Measurements from ENCODE around the gene RPS3A. TPM values are rescaled to one million over a fixed set of nuclear protein-coding genes. Genes with fewer than 3 reads are reported as not detected.

The RPS3A gene
- total and polyA plus RNA-seq, 2 donors (not counting 3 experiments of a cell fraction or from before 2014, with no cell fraction given): 1,367 to 1,494 TPM

- ChIA-PET CTCF (interaction anchor here (1.5 to 2.2 kb wide), 2 partner anchors 13 to 500 kb away, joined by 3 to 8 read pairs; no protein-coding TSS in a partner anchor), POLR2A (no interaction called here)
- peaks cover 14% of the 10 kb centered on the region for H3K4me1 ChIP-seq (ENCODE audit: control insufficient read depth, extremely low read depth, insufficient read depth, low read length)
- TF ChIP-seq FOS (IDR thresholded peaks at IDR 0.05; ENCODE audit: borderline replicate concordance, insufficient read depth, low read length): no peak
- no peak for TF ChIP-seq JUN (IDR thresholded peaks at IDR 0.05; ENCODE audit: borderline replicate concordance, insufficient read depth, insufficient read length, low read depth)
- TF ChIP-seq POLR2AphosphoS5 (IDR thresholded peaks at IDR 0.05; ENCODE audit: insufficient read depth, low read depth, low read length): no peak
- no peak for TF ChIP-seq POLR2A (IDR thresholded peaks at IDR 0.05; ENCODE audit: low read depth, low read length)
- no peak for TF ChIP-seq GATA2 (IDR thresholded peaks at IDR 0.05; ENCODE audit: insufficient read depth, insufficient read length, low read depth, low read length)
- TF ChIP-seq, protein P1, sequence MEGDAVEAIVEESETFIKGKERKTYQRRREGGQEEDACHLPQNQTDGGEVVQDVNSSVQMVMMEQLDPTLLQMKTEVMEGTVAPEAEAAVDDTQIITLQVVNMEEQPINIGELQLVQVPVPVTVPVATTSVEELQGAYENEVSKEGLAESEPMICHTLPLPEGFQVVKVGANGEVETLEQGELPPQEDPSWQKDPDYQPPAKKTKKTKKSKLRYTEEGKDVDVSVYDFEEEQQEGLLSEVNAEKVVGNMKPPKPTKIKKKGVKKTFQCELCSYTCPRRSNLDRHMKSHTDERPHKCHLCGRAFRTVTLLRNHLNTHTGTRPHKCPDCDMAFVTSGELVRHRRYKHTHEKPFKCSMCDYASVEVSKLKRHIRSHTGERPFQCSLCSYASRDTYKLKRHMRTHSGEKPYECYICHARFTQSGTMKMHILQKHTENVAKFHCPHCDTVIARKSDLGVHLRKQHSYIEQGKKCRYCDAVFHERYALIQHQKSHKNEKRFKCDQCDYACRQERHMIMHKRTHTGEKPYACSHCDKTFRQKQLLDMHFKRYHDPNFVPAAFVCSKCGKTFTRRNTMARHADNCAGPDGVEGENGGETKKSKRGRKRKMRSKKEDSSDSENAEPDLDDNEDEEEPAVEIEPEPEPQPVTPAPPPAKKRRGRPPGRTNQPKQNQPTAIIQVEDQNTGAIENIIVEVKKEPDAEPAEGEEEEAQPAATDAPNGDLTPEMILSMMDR (IDR thresholded peaks at IDR 0.05; ENCODE audit: extremely low read depth in 1 of 2, insufficient read depth in 1 of 2, low read depth in 1 of 2, low read length in 2 of 2): no peak
- TF ChIP-seq MAX (IDR thresholded peaks at IDR 0.05; ENCODE audit: insufficient read depth, insufficient read length): no peak
- no peak for TF ChIP-seq MYC (IDR thresholded peaks at IDR 0.05; ENCODE audit: low read depth, low read length)
- no peak for TF ChIP-seq EZH2 (IDR thresholded peaks at IDR 0.05; ENCODE audit: borderline replicate concordance, low read depth, low read length, severe bottlenecking)
- no peaks in the 10 kb centered on the region for H3K9me1 ChIP-seq (replicated peaks; ENCODE audit: control insufficient read depth, extremely low read depth, insufficient read depth, low read length)
- H3K27me3 ChIP-seq (ENCODE audit: control insufficient read depth in 2 of 2, insufficient read depth in 2 of 2, low read length in 2 of 2): no peaks in the 10 kb centered on the region
- H3K4me2 ChIP-seq (ENCODE audit: insufficient read depth, low read length): no peak overlapping the region
- H3K4me3 ChIP-seq (replicated peaks in 1 of 3; ENCODE audit: insufficient read depth in 1 of 3, low read depth in 1 of 3, low read length in 3 of 3): no peak overlapping the region
- peaks cover 37% of the 10 kb centered on the region for H3K79me2 ChIP-seq (ENCODE audit: control insufficient read depth, insufficient read depth, low read length)
- H3K27ac ChIP-seq (ENCODE audit: insufficient read depth, low read depth, low read length): no peak overlapping the region
- peaks cover 19 to 22% of the 10 kb centered on the region in 2 experiments for H3K36me3 ChIP-seq (ENCODE audit: control insufficient read depth in 2 of 2, extremely low read depth in 1 of 2, insufficient read depth in 2 of 2, low read length in 2 of 2)
- H4K20me1 ChIP-seq (replicated peaks; ENCODE audit: control insufficient read depth, extremely low read depth, insufficient read depth, low read length): peaks cover 4% of the 10 kb centered on the region
- intact Hi-C loops (cut with micrococcal nuclease): no loop called here
- H3K9ac ChIP-seq (replicated peaks; ENCODE audit: extremely low read depth, insufficient read depth, low read length): no peak overlapping the region
- no TSS peak for BruUV-seq (replicated peaks)
- H2AFZ ChIP-seq (ENCODE audit: low read depth, low read length): no peak overlapping the region
- no peaks in the 10 kb centered on the region for H3K9me3 ChIP-seq (replicated peaks; ENCODE audit: control insufficient read depth, insufficient read depth, low read length)
- DNase-seq (ENCODE audit: low read depth, low spot score): no peak
- dilution Hi-C loops (cut with MboI; ENCODE audit: extremely low pct_ligation_motif_present, low sequenced_read_pairs): no loop called here
- no peak for FAIRE-seq
Measured at GRCh38 chr4:151104621-151105020, 5.2 kb downstream of the RPS3A start.

Data from endothelial cell of umbilical vein (primary cell).